Uterus (tissue), 2 donors: ENCODE data around the gene HIPK4.

Experiments used
- CTCF ChIP-seq, 4 experiments: fragments of 200-600 bp in 2 of 4; fragments of 450-650 bp in 2 of 4; sonication (generic) in 2 of 4; IDR thresholded peaks; one replicate each; pipeline ENCODE4 v1.5.1; 2016 to 2019; ENCODE audit warnings: antibody characterized with exemption in 4 of 4, mild to moderate bottlenecking in 2 of 4, moderate library complexity in 1 of 4
- POLR2A ChIP-seq, 2 donors: fragments of 450-650 bp; IDR thresholded peaks; one replicate each; pipeline ENCODE4 v1.6.1; 2016; ENCODE audit warnings: antibody characterized with exemption in 2 of 2, mild to moderate bottlenecking in 1 of 2, moderate library complexity in 1 of 2

- TF ChIP-seq POLR2A (IDR thresholded peaks at IDR 0.05) (no peak), CTCF (IDR thresholded peaks at IDR 0.05) (no peak)
Observed at GRCh38 chr19:40407714-40408597, 18.0 kb upstream of the HIPK4 start.
